Endodermal cell (in vitro differentiated cells): ENCODE data around the gene DUS3L. TPM values are rescaled to one million over a fixed set of nuclear protein-coding genes. Genes with fewer than 3 reads are reported as not detected.

Experiments
- DNase-seq: peaks from one replicate; pipeline ENCODE4 v3.0.0-alpha.2; 2017
- H3K27ac ChIP-seq: 2 replicates; pipeline ENCODE4 v1.5.1; 2013; ENCODE audit warnings: mild to moderate bottlenecking, low read depth, low read length, moderate library complexity
- H3K27me3 ChIP-seq: 2 replicates; pipeline ENCODE4 v1.6.1; 2013; ENCODE audit warnings: mild to moderate bottlenecking, low read length, moderate library complexity; ENCODE audit not compliant: insufficient read depth, control insufficient read depth, poor library complexity, severe bottlenecking
- H3K36me3 ChIP-seq: 2 replicates; pipeline ENCODE4 v1.7.0; 2013; ENCODE audit warnings: mild to moderate bottlenecking, low read length, moderate library complexity; ENCODE audit not compliant: control insufficient read depth, insufficient read depth
- H3K4me1 ChIP-seq: one replicate; pipeline ENCODE4 v1.7.0; 2013; ENCODE audit warnings: low read length; ENCODE audit not compliant: control insufficient read depth, insufficient read depth
- H3K4me3 ChIP-seq: 2 replicates; pipeline ENCODE4 v1.5.1; 2013; ENCODE audit warnings: mild to moderate bottlenecking, low read length, moderate library complexity
- H3K9ac ChIP-seq: 2 replicates; pipeline ENCODE4 v1.6.1; 2013; ENCODE audit warnings: mild to moderate bottlenecking, low read length, moderate library complexity; ENCODE audit not compliant: poor library complexity, severe bottlenecking; ENCODE audit errors: extremely low read depth
- H3K9me3 ChIP-seq: 2 replicates; pipeline ENCODE4 v1.6.1; 2013; ENCODE audit warnings: mild to moderate bottlenecking, low read length, moderate library complexity; ENCODE audit not compliant: control insufficient read depth
- H3K27ac Mint-ChIP-seq: 2 replicates; pipeline ENCODE4 v1.8.0; 2020; ENCODE audit warnings: mixed read lengths
- H3K27me3 Mint-ChIP-seq: 2 replicates; pipeline ENCODE4 v1.8.0; 2021; ENCODE audit warnings: mild to moderate bottlenecking, mixed read lengths; ENCODE audit not compliant: insufficient read depth
- H3K36me3 Mint-ChIP-seq: 2 replicates; pipeline ENCODE4 v1.8.0; 2020; ENCODE audit warnings: low read depth, mixed read lengths
- H3K4me1 Mint-ChIP-seq: 2 replicates; pipeline ENCODE4 v1.8.0; 2020; ENCODE audit warnings: mixed read lengths
- H3K4me3 Mint-ChIP-seq: 2 replicates; pipeline ENCODE4 v1.8.0; 2020; ENCODE audit warnings: mild to moderate bottlenecking, moderate library complexity, mixed read lengths
- H3K9me3 Mint-ChIP-seq: 2 replicates; pipeline ENCODE4 v1.8.0; 2020; ENCODE audit warnings: mild to moderate bottlenecking, mixed read lengths
- WGBS, 2 experiments: methylation state at CpG; one replicate each; pipeline versions ENCODE4 v1.1.5 to v1.1.7; 2013; ENCODE audit warnings: missing lambda C conversion rate in 2 of 2, mixed read lengths in 1 of 2; ENCODE audit not compliant: insufficient coverage in 1 of 2, insufficient read length in 1 of 2; 5-methylcytosine and 5-hydroxymethylcytosine counted together
- total RNA-seq, 2 donors: library from RNA; stranded (reverse); fragmentation: NEBNext Ultra II Directional in 1 of 2; extraction: Animal tissue kit (Norgen Biotek cat#: 25700) in 1 of 2; gene quantifications; 2 replicates in 1 of 2; 3 replicates in 1 of 2; pipeline ENCODE4 v1.2.1, GENCODE V29; 2021
- TF ChIP-seq, protein P1 (sequence below): fragments of 200-600 bp; sonication (generic); conservative IDR thresholded peaks from 2 replicates; pipeline ENCODE4 v1.5.0; 2021; ENCODE audit warnings: antibody characterized with exemption, mild to moderate bottlenecking

DUS3L gene
- total RNA-seq, 2 donors from 2014 or later = 19.6 to 36.8 TPM

DNA sequence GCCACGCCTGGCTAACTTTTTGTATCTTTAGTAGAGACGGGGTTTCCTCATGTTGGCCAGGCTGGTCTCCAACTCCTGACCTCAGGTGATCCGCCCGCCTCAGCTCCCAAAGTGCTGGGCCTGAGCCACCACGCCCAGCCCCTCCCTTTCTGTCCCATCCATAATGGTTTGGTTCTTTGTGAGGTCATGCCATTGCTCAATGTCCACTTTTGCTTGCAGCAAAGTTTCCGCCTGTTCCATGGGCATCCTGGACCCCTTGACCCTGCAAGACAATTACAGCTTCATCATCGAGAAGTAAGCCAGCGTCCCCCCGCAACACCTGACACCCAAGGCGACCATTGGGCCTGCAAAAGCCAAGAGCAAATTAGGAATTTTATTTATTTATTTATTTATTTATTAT, 23.0 kb downstream of the DUS3L start:
- 93 to 96% methylated on average over 5 to 10 of the region's 10 CpGs for WGBS, 2 experiments
- Mint-ChIP-seq H3K9me3 (no peaks in the 10 kb centered on the region), H3K36me3 (no peaks in the 10 kb centered on the region), H3K4me1 (no peaks in the 10 kb centered on the region), H3K27me3 (peaks cover 5% of the 10 kb centered on the region), H3K4me3 (no peak overlapping the region), H3K27ac (no peak overlapping the region)
- H3K9me3 ChIP-seq = no peaks in the 10 kb centered on the region
- no peak for DNase-seq
- H3K27ac ChIP-seq = no peak overlapping the region
- H3K9ac ChIP-seq = no peak overlapping the region
- H3K36me3 ChIP-seq = no peaks in the 10 kb centered on the region
- H3K4me3 ChIP-seq = no peak overlapping the region
- H3K4me1 ChIP-seq = no peaks in the 10 kb centered on the region
- H3K27me3 ChIP-seq = no peaks in the 10 kb centered on the region
- TF ChIP-seq, protein P1, sequence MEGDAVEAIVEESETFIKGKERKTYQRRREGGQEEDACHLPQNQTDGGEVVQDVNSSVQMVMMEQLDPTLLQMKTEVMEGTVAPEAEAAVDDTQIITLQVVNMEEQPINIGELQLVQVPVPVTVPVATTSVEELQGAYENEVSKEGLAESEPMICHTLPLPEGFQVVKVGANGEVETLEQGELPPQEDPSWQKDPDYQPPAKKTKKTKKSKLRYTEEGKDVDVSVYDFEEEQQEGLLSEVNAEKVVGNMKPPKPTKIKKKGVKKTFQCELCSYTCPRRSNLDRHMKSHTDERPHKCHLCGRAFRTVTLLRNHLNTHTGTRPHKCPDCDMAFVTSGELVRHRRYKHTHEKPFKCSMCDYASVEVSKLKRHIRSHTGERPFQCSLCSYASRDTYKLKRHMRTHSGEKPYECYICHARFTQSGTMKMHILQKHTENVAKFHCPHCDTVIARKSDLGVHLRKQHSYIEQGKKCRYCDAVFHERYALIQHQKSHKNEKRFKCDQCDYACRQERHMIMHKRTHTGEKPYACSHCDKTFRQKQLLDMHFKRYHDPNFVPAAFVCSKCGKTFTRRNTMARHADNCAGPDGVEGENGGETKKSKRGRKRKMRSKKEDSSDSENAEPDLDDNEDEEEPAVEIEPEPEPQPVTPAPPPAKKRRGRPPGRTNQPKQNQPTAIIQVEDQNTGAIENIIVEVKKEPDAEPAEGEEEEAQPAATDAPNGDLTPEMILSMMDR = no peak

GRCh38 chr19:5765220-5765619, 25.7 kb downstream of the DUS3L start:
- Histone ChIP-seq H3K36me3 (no peaks in the 10 kb centered on the region), H3K27me3 (no peaks in the 10 kb centered on the region), H3K27ac (no peak overlapping the region), H3K4me1 (no peaks in the 10 kb centered on the region), H3K9ac (no peak overlapping the region), H3K4me3 (no peak overlapping the region), H3K9me3 (no peaks in the 10 kb centered on the region)
- H3K27ac Mint-ChIP-seq = no peak overlapping the region
- no peak for DNase-seq
- 88 to 90% methylated on average over 2 to 3 of the region's 3 CpGs for WGBS, 2 experiments
- TF ChIP-seq, protein P1 = no peak
- H3K36me3 Mint-ChIP-seq = no peaks in the 10 kb centered on the region
- H3K9me3 Mint-ChIP-seq = peaks cover 2% of the 10 kb centered on the region
- H3K4me3 Mint-ChIP-seq = no peak overlapping the region
- H3K27me3 Mint-ChIP-seq = peaks cover 2% of the 10 kb centered on the region
- no peaks in the 10 kb centered on the region for H3K4me1 Mint-ChIP-seq

- Mint-ChIP-seq H3K27ac (no peak overlapping the region), H3K9me3 (peaks cover 2% of the 10 kb centered on the region), H3K36me3 (no peaks in the 10 kb centered on the region), H3K4me3 (no peak overlapping the region), H3K27me3 (peaks cover 2% of the 10 kb centered on the region), H3K4me1 (no peaks in the 10 kb centered on the region)
- no peaks in the 10 kb centered on the region for H3K36me3 ChIP-seq
- TF ChIP-seq, protein P1 = no peak
- H3K27ac ChIP-seq = no peak overlapping the region
- no peaks in the 10 kb centered on the region for H3K27me3 ChIP-seq
- no peak overlapping the region for H3K4me3 ChIP-seq
- H3K4me1 ChIP-seq = no peaks in the 10 kb centered on the region
- no peak for DNase-seq
- H3K9ac ChIP-seq = no peak overlapping the region
- H3K9me3 ChIP-seq = no peaks in the 10 kb centered on the region
- WGBS, 2 experiments = 88% methylated on average over 2 to 5 of the region's 5 CpGs
These were observed 28.2 kb downstream of the DUS3L start for GRCh38 chr19:5762608-5763217.
